Measurements from ENCODE around the gene USP38. TPM values are rescaled to one million over a fixed set of nuclear protein-coding genes. Genes with fewer than 3 reads are reported as not detected.
"Not testable (repeated sequence)": the region's sequence is repeated elsewhere in the genome, so short reads cannot be mapped to it uniquely, and the experiment has no call there.

USP38 gene
- total RNA-seq, 1 donor from 2014 or later, result 18.9 TPM

GRCh38 chr4:143256456-143256855, 71.7 kb downstream of the USP38 start:
- Mint-ChIP-seq H3K27ac (ENCODE audit: unreplicated experiment) (no peak overlapping the region), H3K27me3 (ENCODE audit: low read depth) (no peaks in the 10 kb centered on the region), H3K9me3 (ENCODE audit: low read depth) (no peaks in the 10 kb centered on the region), H3K36me3 (ENCODE audit: low read depth) (no peaks in the 10 kb centered on the region), H3K4me1 (ENCODE audit: low read depth) (peaks cover 37% of the 10 kb centered on the region), H3K4me3 (ENCODE audit: unreplicated experiment) (no peak overlapping the region)
- no peak for TF ChIP-seq CTCF (IDR thresholded peaks at IDR 0.05)
- no peak for DNase-seq (ENCODE audit: low spot score)

- no peaks in the 10 kb centered on the region for H3K27me3 Mint-ChIP-seq (ENCODE audit: low read depth)
- H3K27ac Mint-ChIP-seq (ENCODE audit: unreplicated experiment), result no peak overlapping the region
- H3K4me3 Mint-ChIP-seq (ENCODE audit: unreplicated experiment), result no peak overlapping the region
- TF ChIP-seq CTCF (IDR thresholded peaks at IDR 0.05), result no peak
- H3K4me1 Mint-ChIP-seq (ENCODE audit: low read depth), result peaks cover 28% of the 10 kb centered on the region
- DNase-seq (ENCODE audit: low spot score), result no peak
- H3K9me3 Mint-ChIP-seq (ENCODE audit: low read depth), result no peaks in the 10 kb centered on the region
- no peaks in the 10 kb centered on the region for H3K36me3 Mint-ChIP-seq (ENCODE audit: low read depth)
Measured at GRCh38 chr4:143257356-143257755, 72.6 kb downstream of the USP38 start.

- Mint-ChIP-seq H3K36me3 (ENCODE audit: low read depth) (no peaks in the 10 kb centered on the region), H3K9me3 (ENCODE audit: low read depth) (peaks cover 4% of the 10 kb centered on the region), H3K27me3 (ENCODE audit: low read depth) (no peaks in the 10 kb centered on the region), H3K27ac (ENCODE audit: unreplicated experiment) (no peak overlapping the region), H3K4me3 (ENCODE audit: unreplicated experiment) (no peak overlapping the region), H3K4me1 (ENCODE audit: low read depth) (peaks cover 7% of the 10 kb centered on the region)
- DNase-seq (ENCODE audit: low spot score), result no peak
- TF ChIP-seq CTCF (IDR thresholded peaks at IDR 0.05), result no peak
Measured at GRCh38 chr4:143260750-143261149, 76.0 kb downstream of the USP38 start.

- DNase-seq (ENCODE audit: low spot score), result no peak
- Mint-ChIP-seq H3K27me3 (ENCODE audit: low read depth) (no peaks in the 10 kb centered on the region), H3K9me3 (ENCODE audit: low read depth) (peaks cover 13% of the 10 kb centered on the region), H3K36me3 (ENCODE audit: low read depth) (no peaks in the 10 kb centered on the region), H3K4me3 (ENCODE audit: unreplicated experiment) (no peak overlapping the region), H3K4me1 (ENCODE audit: low read depth) (peaks cover 4% of the 10 kb centered on the region), H3K27ac (ENCODE audit: unreplicated experiment) (no peak overlapping the region)
- TF ChIP-seq CTCF (IDR thresholded peaks at IDR 0.05), result no peak
Measured at GRCh38 chr4:143262838-143263237, 78.1 kb downstream of the USP38 start.

GRCh38 chr4:143267690-143268089, 83.0 kb downstream of the USP38 start:
- not testable (repeated sequence) for H3K4me1 Mint-ChIP-seq (ENCODE audit: low read depth); H3K36me3 Mint-ChIP-seq (ENCODE audit: low read depth); DNase-seq (ENCODE audit: low spot score); H3K27ac Mint-ChIP-seq (ENCODE audit: unreplicated experiment); H3K27me3 Mint-ChIP-seq (ENCODE audit: low read depth); H3K4me3 Mint-ChIP-seq (ENCODE audit: unreplicated experiment)
- H3K9me3 Mint-ChIP-seq (ENCODE audit: low read depth), result peaks cover 16% of the 10 kb centered on the region

- H3K27ac Mint-ChIP-seq (ENCODE audit: unreplicated experiment), result no peak overlapping the region
- no peaks in the 10 kb centered on the region for H3K36me3 Mint-ChIP-seq (ENCODE audit: low read depth)
- DNase-seq (ENCODE audit: low spot score), result no peak
- peaks cover 17% of the 10 kb centered on the region for H3K4me1 Mint-ChIP-seq (ENCODE audit: low read depth)
- peak; percentile 27 for TF ChIP-seq CTCF (IDR thresholded peaks at IDR 0.05)
- no peak overlapping the region for H3K4me3 Mint-ChIP-seq (ENCODE audit: unreplicated experiment)
- no peaks in the 10 kb centered on the region for H3K27me3 Mint-ChIP-seq (ENCODE audit: low read depth)
- H3K9me3 Mint-ChIP-seq (ENCODE audit: low read depth), result peaks cover 15% of the 10 kb centered on the region
Measured at GRCh38 chr4:143270256-143270838, 85.6 kb downstream of the USP38 start.
